HG03060 (cell line): ENCODE results near the gene LMBRD1.
"Not testable (repeated sequence)": the region's sequence is repeated elsewhere in the genome, so short reads cannot be mapped to it uniquely, and the experiment has no call there.

Experiments used
- ATAC-seq: cut with Tn5 transposase; IDR thresholded peaks from one replicate; pipeline ENCODE4 v1.9.1; 2021; ENCODE audit warnings: low read depth, moderate number of reproducible peaks; ENCODE audit not compliant: unreplicated experiment

The LMBRD1 gene

GRCh38 chr6:69796642-69797390 is at the start of gene LMBRD1:
Gene LMBRD1 (minus strand): TSS chr6:69797010. CDS start chr6:69796881, 129 bp downstream.
- peak; percentile 95 for ATAC-seq

DNA sequence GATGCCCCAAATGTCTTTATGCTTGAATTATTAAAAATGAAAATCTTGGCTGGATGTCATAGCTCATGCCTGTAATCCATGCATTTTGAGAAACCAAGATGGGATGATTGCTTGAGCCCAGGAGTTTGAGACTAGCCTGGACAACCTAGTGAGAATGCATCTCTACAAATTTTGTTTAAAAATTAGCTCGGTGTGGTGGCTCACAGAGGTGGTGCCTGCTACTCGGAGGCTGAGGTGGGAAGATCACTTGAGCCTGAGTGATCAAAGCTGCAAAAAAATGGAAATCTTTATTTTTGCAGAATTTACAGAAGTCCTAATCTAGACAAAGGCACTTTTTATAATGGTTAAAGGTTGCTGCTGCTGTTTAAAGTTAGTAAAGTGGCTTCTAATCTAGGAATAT is 49.5 kb upstream of the LMBRD1 start:
- no peak for ATAC-seq

DNA sequence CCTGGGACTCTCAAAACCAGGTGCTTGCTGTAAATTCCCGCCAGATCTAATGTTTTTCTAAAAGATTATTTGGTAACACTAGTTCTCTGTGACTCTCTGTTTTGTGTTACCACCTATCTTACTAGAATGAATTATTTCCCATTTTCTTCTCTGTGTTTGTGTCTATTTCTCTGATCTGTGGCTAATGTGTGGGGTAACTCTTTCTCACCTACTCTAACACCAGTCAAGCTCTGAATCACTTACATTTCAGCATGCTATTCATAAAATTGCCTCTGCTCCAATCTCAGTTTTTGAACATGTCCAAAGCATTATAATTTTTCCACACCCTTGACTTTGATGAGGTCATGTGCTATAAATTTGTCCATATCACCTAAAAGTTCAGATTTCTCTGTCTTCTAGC is 46.4 kb upstream of the LMBRD1 start:
- ATAC-seq: no peak

- ATAC-seq: no peak
Observed at GRCh38 chr6:69841862-69842261, 45.1 kb upstream of the LMBRD1 start.

GRCh38 chr6:69835414-69836179 is 38.8 kb upstream of the LMBRD1 start:
- peak; percentile 59 for ATAC-seq

- no peak for ATAC-seq
Observed at GRCh38 chr6:69832558-69832957, 35.7 kb upstream of the LMBRD1 start.

DNA sequence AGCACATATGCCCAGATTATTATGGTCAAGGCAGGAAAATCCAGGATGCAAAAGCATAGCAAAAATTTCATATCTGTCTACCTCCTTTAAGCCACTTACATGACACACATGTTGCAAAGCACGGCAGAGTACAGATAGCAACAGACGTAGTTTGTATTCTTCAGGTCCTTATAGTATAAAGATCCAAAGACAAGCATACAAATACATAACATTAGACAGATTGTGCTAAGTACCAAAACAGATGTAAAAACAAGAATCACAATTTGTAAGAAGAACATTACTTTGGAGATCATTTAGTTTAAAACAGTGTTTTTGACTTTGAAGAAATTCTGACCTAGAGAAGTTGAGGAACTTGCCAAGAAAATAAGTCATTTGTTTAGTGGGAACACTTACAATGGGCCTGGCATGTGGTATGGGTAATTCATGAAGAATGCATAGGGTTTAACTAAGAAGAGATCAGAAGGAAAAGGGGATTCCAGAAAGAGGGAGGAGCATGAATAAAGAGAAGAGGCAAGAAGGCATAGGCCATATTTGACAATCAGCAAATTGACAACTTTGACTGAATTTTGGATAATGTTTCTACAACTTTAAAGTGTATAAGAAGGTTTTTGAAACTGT is 30.6 kb upstream of the LMBRD1 start:
- no peak for ATAC-seq

- ATAC-seq: no peak
Observed at GRCh38 chr6:69825904-69826303, 29.1 kb upstream of the LMBRD1 start.

DNA sequence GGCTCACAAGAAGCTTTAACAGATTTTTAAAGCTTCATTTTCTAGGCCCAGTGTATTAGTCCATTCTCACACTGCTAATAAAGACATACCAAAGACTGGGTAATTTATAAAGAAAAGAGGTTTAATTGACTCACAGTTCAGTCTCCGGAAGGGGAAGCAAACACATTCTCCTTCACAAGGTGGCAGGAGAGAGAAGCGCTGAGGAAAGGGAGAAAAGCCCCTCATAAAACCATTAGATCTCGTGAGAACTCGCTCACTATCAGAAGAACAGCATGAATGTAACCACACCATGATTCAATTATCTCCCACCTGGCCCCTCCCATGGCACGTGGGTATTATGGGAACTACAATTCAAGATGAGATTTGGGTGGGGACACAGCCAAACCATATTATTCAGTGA is 27.5 kb upstream of the LMBRD1 start:
- not testable (repeated sequence) for ATAC-seq

GRCh38 chr6:69820438-69820837 is 23.6 kb upstream of the LMBRD1 start:
- no peak for ATAC-seq

GRCh38 chr6:69820018-69820417 is 23.2 kb upstream of the LMBRD1 start:
- no peak for ATAC-seq

DNA sequence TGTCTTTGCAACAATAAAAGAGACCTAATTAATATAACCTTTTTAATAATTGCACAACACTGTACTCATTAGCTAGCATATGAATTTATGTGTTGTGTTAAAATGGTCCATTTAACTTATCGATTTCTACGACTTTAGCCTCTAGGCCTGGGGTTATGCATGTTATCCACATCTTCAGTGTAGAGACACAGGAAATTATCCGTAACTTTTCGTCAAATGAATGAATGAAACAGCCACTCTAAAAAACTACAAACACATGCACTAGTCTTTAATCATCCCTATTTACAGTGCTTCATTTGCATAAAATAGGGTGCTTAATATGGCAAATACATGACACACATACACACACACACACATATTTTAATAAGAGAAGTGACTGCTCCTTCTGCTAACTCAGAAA is 22.3 kb upstream of the LMBRD1 start:
- ATAC-seq: no peak

GRCh38 chr6:69818223-69818930 is 21.6 kb upstream of the LMBRD1 start:
- no peak for ATAC-seq

GRCh38 chr6:69817358-69817757 is 20.5 kb upstream of the LMBRD1 start:
- ATAC-seq: no peak

DNA sequence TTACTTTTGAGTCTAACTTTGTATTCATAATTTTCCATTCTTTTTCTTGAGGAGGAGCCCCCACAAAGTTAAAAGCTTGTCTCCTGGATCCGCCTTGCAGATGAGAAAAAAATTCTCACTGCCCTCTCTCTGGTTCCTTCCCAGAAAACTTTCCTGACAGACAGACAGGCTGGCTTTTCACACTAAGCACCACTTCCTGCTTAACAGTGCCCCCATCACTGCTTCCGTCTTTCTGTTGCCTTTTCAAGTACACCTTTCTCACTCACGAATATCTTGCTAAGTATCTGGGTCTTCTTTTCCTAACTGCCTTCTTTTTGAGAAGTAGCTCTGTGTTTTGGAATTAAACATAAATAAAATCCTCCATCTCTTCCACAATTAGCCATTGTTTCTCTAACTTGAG is 19.8 kb upstream of the LMBRD1 start:
- no peak for ATAC-seq

GRCh38 chr6:69816026-69816425 is 19.2 kb upstream of the LMBRD1 start:
- peak; percentile 56 for ATAC-seq

- no peak for ATAC-seq
Observed at GRCh38 chr6:69813508-69813907, 16.7 kb upstream of the LMBRD1 start.

DNA sequence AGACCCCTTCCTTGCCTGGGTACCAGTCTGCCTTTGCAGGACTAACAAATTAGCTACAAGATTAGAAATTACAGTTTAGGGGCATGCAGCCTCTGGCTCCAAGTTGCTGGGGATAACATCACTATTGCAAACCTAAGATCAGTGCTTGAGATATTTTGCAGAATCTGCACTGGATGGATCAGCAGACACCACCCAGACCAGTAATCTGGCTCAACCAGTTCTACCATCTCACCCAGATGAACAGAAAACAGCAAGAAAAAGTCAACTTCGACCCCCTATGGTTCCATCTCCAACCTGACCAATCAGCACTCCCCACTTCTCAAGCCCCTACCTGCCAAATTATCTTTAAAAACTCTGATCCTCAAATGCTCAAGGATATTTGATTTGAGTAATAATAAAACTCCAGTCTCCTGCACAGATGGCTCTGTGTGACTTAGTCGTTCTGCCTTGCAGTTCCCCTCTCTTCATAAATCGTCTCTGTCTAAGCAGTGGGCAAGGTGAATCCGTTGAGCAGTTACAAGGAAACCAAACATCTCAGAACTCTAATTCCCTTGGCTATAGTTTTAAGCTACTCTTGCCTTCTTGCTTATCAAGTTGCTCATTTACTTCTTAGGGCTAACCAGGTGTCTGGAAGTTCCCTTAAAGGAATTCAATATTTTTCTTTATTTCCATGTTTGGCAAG is 16.1 kb upstream of the LMBRD1 start:
- no peak for ATAC-seq

DNA sequence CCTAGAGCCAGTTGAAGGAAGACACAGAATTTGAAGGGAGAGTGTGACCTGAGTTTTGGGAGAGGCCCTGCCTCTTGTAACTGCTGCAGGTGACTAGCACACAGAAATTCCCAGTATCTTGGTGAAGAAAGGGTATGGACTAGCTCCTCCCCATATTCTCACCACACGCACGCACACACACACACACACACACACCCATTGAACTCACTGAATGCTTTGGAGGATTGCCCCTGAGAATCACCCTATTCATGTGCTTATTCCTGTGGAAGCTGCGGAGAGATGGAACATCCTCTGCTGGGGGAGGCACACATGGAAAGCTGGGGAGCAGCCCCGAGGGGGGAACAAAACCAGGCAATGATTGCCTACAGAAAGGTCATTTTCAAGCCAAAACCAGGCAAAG is 6.2 kb upstream of the LMBRD1 start:
- ATAC-seq: no peak

- no peak for ATAC-seq
Observed at GRCh38 chr6:69801711-69802110, 4.9 kb upstream of the LMBRD1 start.
